ENCODE measurements around the gene AKAP6. TPM values are rescaled to one million over a fixed set of nuclear protein-coding genes. Genes with fewer than 3 reads are reported as not detected.

Gene AKAP6
- total and polyA plus RNA-seq, 5 donors from 2014 or later = 0.07 to 1.1 (median 0.47) TPM

DNA sequence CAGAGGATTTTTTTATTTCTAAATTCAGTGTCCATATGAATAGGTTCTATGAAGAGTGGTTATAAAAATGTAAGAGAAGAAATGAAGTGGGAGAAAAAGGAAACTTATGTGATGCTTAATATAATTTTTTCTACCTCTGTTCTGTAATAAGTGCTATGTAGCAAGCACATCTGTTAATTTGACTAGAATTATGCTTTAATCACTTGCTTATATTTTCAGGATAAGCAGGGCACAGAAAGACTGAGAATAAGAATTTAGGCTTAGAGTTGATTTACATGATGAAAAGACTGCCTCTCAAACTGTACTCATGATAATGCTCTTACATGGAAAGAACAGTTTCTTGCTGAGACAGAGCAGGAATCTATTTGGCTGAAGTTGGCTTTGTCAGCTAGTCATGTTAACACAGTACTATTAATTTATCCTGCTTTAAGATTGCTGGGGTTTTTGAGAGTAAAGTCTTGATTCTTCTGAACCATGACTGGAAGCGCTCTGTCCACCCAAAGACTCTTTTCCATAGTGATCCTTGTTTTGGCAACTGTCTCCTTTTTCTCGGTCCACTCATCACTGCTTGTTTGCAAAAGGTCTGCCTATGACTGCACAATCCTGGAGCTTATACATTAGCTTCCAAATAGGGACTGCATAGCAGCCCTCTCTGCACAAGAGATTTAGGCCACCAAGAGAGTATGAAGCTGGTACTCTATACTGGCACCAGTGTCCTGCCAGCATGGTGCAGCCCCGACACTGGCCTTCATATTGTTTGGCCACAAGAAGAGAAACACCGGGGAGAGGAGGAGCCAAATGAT lies 98.8 kb downstream of the AKAP6 start:
- Histone ChIP-seq H3K4me3 (ENCODE audit: low read depth, low read length) (no peak overlapping the region), H3K9me3 (ENCODE audit: control insufficient read depth in 2 of 2, low read length in 2 of 2) (peaks cover 0 to 1% of the 10 kb centered on the region in 2 experiments), H3K27me3 (ENCODE audit: control insufficient read depth, insufficient read depth, low read length) (no peaks in the 10 kb centered on the region), H3K36me3 (ENCODE audit: control insufficient read depth, insufficient read depth, low read length) (no peaks in the 10 kb centered on the region), H3K4me1 (ENCODE audit: control insufficient read depth, insufficient read depth, low read length, poor library complexity, severe bottlenecking) (no peaks in the 10 kb centered on the region), H3K27ac (ENCODE audit: insufficient read depth, low read length, poor library complexity, severe bottlenecking) (no peak overlapping the region)
- Mint-ChIP-seq H3K36me3 (peaks cover 6% of the 10 kb centered on the region), H3K27me3 (peaks cover 7% of the 10 kb centered on the region), H3K9me3 (peaks cover 0 to 2% (median 0%) of the 10 kb centered on the region in 7 donors), H3K4me1 (no peaks in the 10 kb centered on the region), H3K27ac (no peak overlapping the region), H3K4me3 (no peak overlapping the region)
- no peak for ATAC-seq (ENCODE audit: low read depth in 2 of 2)
- DNase-seq = no peak

DNA sequence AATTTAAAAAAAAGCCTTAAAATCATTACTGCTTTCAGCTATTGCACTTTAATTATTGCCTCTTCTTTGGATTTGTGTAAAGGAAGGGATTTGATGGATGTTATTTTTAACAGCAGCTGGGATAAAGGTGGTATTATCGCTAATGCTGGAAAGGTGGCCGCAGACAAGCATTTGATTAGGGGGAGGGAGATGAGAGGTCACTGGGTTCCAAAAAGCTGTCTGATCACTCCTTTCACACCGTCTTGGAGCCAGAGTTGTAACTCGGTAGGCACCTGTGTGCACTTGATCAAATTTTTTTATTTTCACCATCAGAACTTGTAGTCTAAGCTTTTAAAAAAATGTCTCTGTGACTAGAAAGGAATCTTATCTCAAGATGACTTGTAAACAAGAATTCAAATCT lies 99.8 kb downstream of the AKAP6 start:
- Mint-ChIP-seq H3K27me3 (peaks cover 9% of the 10 kb centered on the region), H3K36me3 (peaks cover 7% of the 10 kb centered on the region), H3K27ac (no peak overlapping the region), H3K9me3 (peaks cover 0 to 2% (median 0%) of the 10 kb centered on the region in 7 donors), H3K4me3 (no peak overlapping the region), H3K4me1 (no peaks in the 10 kb centered on the region)
- Histone ChIP-seq H3K9me3 (ENCODE audit: control insufficient read depth in 2 of 2, low read length in 2 of 2) (no peaks in the 10 kb centered on the region), H3K27me3 (ENCODE audit: control insufficient read depth, insufficient read depth, low read length) (no peaks in the 10 kb centered on the region), H3K4me1 (ENCODE audit: control insufficient read depth, insufficient read depth, low read length, poor library complexity, severe bottlenecking) (no peaks in the 10 kb centered on the region), H3K27ac (ENCODE audit: insufficient read depth, low read length, poor library complexity, severe bottlenecking) (no peak overlapping the region), H3K36me3 (ENCODE audit: control insufficient read depth, insufficient read depth, low read length) (no peaks in the 10 kb centered on the region), H3K4me3 (ENCODE audit: low read depth, low read length) (no peak overlapping the region)
- ATAC-seq (ENCODE audit: low read depth in 2 of 2) = no peak
- DNase-seq = no peak

DNA sequence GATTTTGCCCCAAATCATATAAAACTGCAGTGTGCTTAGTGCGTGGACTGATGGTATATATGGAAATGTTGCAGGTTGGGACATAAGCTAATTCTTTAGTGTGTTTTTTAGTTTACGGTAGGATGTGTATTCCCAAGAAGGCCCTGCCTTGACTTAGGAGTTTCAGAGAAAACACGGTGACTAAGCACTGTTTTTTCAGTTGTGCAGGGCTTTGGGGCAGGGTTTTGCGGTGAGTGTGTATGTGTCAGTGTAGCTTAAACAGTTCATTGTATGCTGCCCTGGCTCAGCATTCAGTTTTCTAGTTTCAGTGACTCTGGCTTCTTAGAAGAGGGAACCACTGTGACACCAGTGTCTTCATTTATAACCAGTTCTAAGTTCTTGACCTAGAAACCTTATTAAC lies 101.2 kb downstream of the AKAP6 start:
- H3K27me3 Mint-ChIP-seq = peaks cover 9% of the 10 kb centered on the region
- Histone ChIP-seq H3K4me3 (ENCODE audit: low read depth, low read length) (no peak overlapping the region), H3K36me3 (ENCODE audit: control insufficient read depth, insufficient read depth, low read length) (no peaks in the 10 kb centered on the region), H3K4me1 (ENCODE audit: control insufficient read depth, insufficient read depth, low read length, poor library complexity, severe bottlenecking) (no peaks in the 10 kb centered on the region), H3K27ac (ENCODE audit: insufficient read depth, low read length, poor library complexity, severe bottlenecking) (no peak overlapping the region), H3K9me3 (ENCODE audit: control insufficient read depth in 2 of 2, low read length in 2 of 2) (no peaks in the 10 kb centered on the region), H3K27me3 (ENCODE audit: control insufficient read depth, insufficient read depth, low read length) (no peaks in the 10 kb centered on the region)
- no peaks in the 10 kb centered on the region for H3K9me3 Mint-ChIP-seq
- ATAC-seq (ENCODE audit: low read depth in 2 of 2) (no peak), DNase-seq (peak in 1 of 3 donors; percentile 28)
- no peak overlapping the region for H3K27ac Mint-ChIP-seq
- no peak overlapping the region for H3K4me3 Mint-ChIP-seq
- no peaks in the 10 kb centered on the region for H3K4me1 Mint-ChIP-seq
- peaks cover 4% of the 10 kb centered on the region for H3K36me3 Mint-ChIP-seq

DNA sequence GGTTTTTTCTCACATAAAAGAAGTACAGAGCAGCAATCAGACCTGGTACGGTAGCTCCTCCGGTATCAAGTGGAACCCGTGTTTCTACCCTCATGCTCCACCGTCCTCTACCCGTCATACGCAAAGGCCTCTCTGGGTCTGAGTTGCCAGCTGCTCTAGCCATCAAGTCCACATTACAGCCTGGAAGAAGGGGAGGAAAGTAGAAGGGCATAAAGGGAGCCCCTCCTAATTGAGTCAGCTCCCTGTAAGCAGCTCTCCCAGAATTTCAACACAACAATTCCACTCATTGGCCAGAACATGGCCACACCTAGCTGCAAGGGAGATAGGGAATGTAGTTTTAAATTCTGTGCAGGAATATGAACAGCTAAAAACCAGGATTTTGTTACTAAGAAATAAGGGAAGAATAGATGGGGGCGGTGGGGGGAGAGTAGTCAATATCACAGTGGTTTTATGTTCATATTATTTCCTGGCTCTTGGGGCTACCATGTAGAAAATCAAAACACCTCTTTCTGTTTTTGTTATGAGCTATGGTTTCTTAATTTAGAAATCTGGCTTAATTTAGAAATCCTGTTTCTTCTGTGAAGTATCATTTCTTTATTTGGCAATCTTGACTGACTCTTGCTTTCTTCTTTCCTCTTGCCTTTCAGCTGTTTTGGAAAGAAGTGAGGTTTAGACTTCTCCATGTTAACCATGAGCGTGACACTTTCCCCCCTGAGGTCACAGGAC lies 103.9 kb downstream of the AKAP6 start:
- H3K4me3 ChIP-seq (ENCODE audit: low read depth, low read length) = no peak overlapping the region
- H3K27me3 Mint-ChIP-seq = peaks cover 4% of the 10 kb centered on the region
- no peak overlapping the region for H3K4me3 Mint-ChIP-seq
- no peaks in the 10 kb centered on the region for H3K27me3 ChIP-seq (ENCODE audit: control insufficient read depth, insufficient read depth, low read length)
- ATAC-seq (ENCODE audit: low read depth in 2 of 2) (no peak), DNase-seq (no peak)
- H3K4me1 Mint-ChIP-seq = no peaks in the 10 kb centered on the region
- no peak overlapping the region for H3K27ac Mint-ChIP-seq
- H3K9me3 Mint-ChIP-seq = peaks cover 0 to 5% (median 0%) of the 10 kb centered on the region in 7 donors
- no peaks in the 10 kb centered on the region for H3K36me3 ChIP-seq (ENCODE audit: control insufficient read depth, insufficient read depth, low read length)
- H3K4me1 ChIP-seq (ENCODE audit: control insufficient read depth, insufficient read depth, low read length, poor library complexity, severe bottlenecking) = no peaks in the 10 kb centered on the region
- no peak overlapping the region for H3K27ac ChIP-seq (ENCODE audit: insufficient read depth, low read length, poor library complexity, severe bottlenecking)
- peaks cover 4% of the 10 kb centered on the region for H3K36me3 Mint-ChIP-seq
- H3K9me3 ChIP-seq (ENCODE audit: control insufficient read depth in 2 of 2, low read length in 2 of 2) = no peaks in the 10 kb centered on the region

DNA sequence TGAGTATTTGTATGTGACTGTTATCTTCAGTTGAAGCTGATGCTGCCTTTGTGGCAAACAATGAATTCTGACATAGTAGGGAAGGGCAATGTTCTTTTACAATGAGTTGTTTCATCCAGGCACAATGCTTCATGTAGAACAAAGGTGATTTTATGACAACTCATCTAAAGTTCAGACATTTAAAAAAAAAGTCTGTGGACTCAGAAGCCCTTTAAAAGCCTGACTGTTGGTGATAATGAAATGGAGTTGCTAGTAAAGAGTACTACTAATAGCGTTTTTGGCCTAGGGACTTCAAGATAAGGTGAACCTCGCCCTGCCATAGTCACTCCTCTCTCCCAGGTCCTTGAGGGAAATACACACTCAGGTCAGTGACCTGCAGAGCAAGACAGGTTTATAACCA lies 105.1 kb downstream of the AKAP6 start:
- no peak overlapping the region for H3K4me3 ChIP-seq (ENCODE audit: low read depth, low read length)

DNA sequence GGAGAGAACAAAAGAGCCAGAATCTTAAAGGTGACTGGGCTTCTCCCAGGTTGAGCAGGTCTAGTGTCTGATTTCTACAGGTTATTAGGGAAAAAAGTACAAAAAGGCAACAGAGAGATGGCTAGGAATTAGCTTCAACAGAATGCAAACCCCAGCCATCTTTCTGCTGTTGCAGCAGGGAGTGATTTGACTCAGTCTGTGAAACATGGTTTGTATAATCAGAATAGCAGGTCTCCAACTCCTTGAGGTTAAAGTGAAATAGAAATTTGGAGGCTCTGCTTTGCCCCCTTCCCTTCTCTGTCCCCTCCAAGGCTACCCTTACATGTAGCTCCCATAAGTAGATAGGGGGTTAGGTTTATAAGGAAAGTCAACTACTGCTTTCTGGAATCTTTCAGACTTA lies 105.8 kb downstream of the AKAP6 start:
- Histone ChIP-seq H3K27ac (ENCODE audit: insufficient read depth, low read length, poor library complexity, severe bottlenecking) (no peak overlapping the region), H3K9me3 (ENCODE audit: control insufficient read depth in 2 of 2, low read length in 2 of 2) (no peaks in the 10 kb centered on the region), H3K36me3 (ENCODE audit: control insufficient read depth, insufficient read depth, low read length) (no peaks in the 10 kb centered on the region), H3K27me3 (ENCODE audit: control insufficient read depth, insufficient read depth, low read length) (no peaks in the 10 kb centered on the region), H3K4me1 (ENCODE audit: control insufficient read depth, insufficient read depth, low read length, poor library complexity, severe bottlenecking) (no peaks in the 10 kb centered on the region), H3K4me3 (ENCODE audit: low read depth, low read length) (no peak overlapping the region)
- Mint-ChIP-seq H3K27me3 (peaks cover 4% of the 10 kb centered on the region), H3K4me1 (no peaks in the 10 kb centered on the region), H3K4me3 (no peak overlapping the region), H3K27ac (no peak overlapping the region), H3K36me3 (peaks cover 4% of the 10 kb centered on the region), H3K9me3 (peaks cover 0 to 5% (median 0%) of the 10 kb centered on the region in 7 donors)
- no peak for ATAC-seq (ENCODE audit: low read depth in 2 of 2)
- no peak for DNase-seq

More for the DNA sequence above, 105.1 kb downstream of the AKAP6 start:
- no peak overlapping the region for H3K4me3 Mint-ChIP-seq
- Histone ChIP-seq H3K27me3 (ENCODE audit: control insufficient read depth, insufficient read depth, low read length) (no peaks in the 10 kb centered on the region), H3K4me1 (ENCODE audit: control insufficient read depth, insufficient read depth, low read length, poor library complexity, severe bottlenecking) (no peaks in the 10 kb centered on the region), H3K27ac (ENCODE audit: insufficient read depth, low read length, poor library complexity, severe bottlenecking) (no peak overlapping the region), H3K36me3 (ENCODE audit: control insufficient read depth, insufficient read depth, low read length) (no peaks in the 10 kb centered on the region), H3K9me3 (ENCODE audit: control insufficient read depth in 2 of 2, low read length in 2 of 2) (no peaks in the 10 kb centered on the region)
- peaks cover 4% of the 10 kb centered on the region for H3K27me3 Mint-ChIP-seq
- ATAC-seq (ENCODE audit: low read depth in 2 of 2) (no peak), DNase-seq (no peak)
- peaks cover 4% of the 10 kb centered on the region for H3K36me3 Mint-ChIP-seq
- H3K4me1 Mint-ChIP-seq = no peaks in the 10 kb centered on the region
- no peak overlapping the region for H3K27ac Mint-ChIP-seq
- peaks cover 0 to 5% (median 0%) of the 10 kb centered on the region in 7 donors for H3K9me3 Mint-ChIP-seq

DNA sequence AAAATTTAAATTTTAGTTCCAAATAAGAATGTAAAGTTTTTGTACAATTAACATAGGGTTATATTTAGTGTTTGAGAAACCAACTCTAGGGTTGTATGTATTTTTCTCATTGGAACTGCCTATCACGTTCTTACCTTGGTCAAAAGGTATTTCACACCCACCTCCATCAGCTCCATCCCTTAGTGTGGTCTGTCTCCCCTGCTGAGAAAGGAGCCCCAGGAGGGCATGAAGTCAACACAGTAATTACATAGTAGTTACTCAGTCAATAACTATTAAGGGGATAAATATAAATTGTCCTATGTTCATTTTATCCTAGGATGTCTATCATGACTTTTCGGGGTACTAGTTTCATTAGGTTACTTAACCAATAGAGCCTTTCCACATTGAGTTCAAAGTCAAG lies 106.3 kb downstream of the AKAP6 start:
- Mint-ChIP-seq H3K36me3 (peaks cover 4% of the 10 kb centered on the region), H3K27ac (no peak overlapping the region), H3K4me3 (no peak overlapping the region), H3K27me3 (peaks cover 4% of the 10 kb centered on the region), H3K9me3 (peaks cover 0 to 5% (median 0%) of the 10 kb centered on the region in 7 donors), H3K4me1 (no peaks in the 10 kb centered on the region)
- Histone ChIP-seq H3K27ac (ENCODE audit: insufficient read depth, low read length, poor library complexity, severe bottlenecking) (no peak overlapping the region), H3K36me3 (ENCODE audit: control insufficient read depth, insufficient read depth, low read length) (no peaks in the 10 kb centered on the region), H3K4me1 (ENCODE audit: control insufficient read depth, insufficient read depth, low read length, poor library complexity, severe bottlenecking) (no peaks in the 10 kb centered on the region), H3K4me3 (ENCODE audit: low read depth, low read length) (no peak overlapping the region), H3K27me3 (ENCODE audit: control insufficient read depth, insufficient read depth, low read length) (no peaks in the 10 kb centered on the region), H3K9me3 (ENCODE audit: control insufficient read depth in 2 of 2, low read length in 2 of 2) (no peaks in the 10 kb centered on the region)
- ATAC-seq (ENCODE audit: low read depth in 2 of 2) (no peak), DNase-seq (no peak)

Data from CD4-positive, CD25-positive, alpha-beta regulatory T cell (primary cell).